Upper lobe of left lung (tissue), 4 donors: ENCODE data around the gene NEK1.

Experiments used
- EP300 ChIP-seq, 4 donors: sonication (generic); formaldehyde crosslinking; IDR thresholded peaks; one replicate each; pipeline ENCODE4 v1.5.1; 2017; ENCODE audit warnings: antibody characterized with exemption in 4 of 4, control low read depth in 2 of 4
- POLR2A ChIP-seq, 4 donors: fragments of 450-650 bp; IDR thresholded peaks; one replicate each; pipeline ENCODE4 v1.5.1; 2016 to 2017; ENCODE audit warnings: antibody characterized with exemption in 4 of 4, mild to moderate bottlenecking in 2 of 4
- POLR2AphosphoS5 ChIP-seq, 2 donors: sonication (generic); formaldehyde crosslinking; IDR thresholded peaks; one replicate each; pipeline ENCODE4 v1.5.1; 2017; ENCODE audit warnings: antibody characterized with exemption in 2 of 2
- TF ChIP-seq, protein P1 (sequence below), 6 experiments: fragments of 450-650 bp in 4 of 6; fragments of 200-600 bp in 2 of 6; sonication (generic) in 2 of 6; IDR thresholded peaks; one replicate each; pipeline ENCODE4 v1.5.1; 2016 to 2019; ENCODE audit warnings: antibody characterized with exemption in 6 of 6

- TF ChIP-seq, protein P1, sequence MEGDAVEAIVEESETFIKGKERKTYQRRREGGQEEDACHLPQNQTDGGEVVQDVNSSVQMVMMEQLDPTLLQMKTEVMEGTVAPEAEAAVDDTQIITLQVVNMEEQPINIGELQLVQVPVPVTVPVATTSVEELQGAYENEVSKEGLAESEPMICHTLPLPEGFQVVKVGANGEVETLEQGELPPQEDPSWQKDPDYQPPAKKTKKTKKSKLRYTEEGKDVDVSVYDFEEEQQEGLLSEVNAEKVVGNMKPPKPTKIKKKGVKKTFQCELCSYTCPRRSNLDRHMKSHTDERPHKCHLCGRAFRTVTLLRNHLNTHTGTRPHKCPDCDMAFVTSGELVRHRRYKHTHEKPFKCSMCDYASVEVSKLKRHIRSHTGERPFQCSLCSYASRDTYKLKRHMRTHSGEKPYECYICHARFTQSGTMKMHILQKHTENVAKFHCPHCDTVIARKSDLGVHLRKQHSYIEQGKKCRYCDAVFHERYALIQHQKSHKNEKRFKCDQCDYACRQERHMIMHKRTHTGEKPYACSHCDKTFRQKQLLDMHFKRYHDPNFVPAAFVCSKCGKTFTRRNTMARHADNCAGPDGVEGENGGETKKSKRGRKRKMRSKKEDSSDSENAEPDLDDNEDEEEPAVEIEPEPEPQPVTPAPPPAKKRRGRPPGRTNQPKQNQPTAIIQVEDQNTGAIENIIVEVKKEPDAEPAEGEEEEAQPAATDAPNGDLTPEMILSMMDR (IDR thresholded peaks at IDR 0.05): no peak
- TF ChIP-seq POLR2A (IDR thresholded peaks at IDR 0.05) (no peak), POLR2AphosphoS5 (IDR thresholded peaks at IDR 0.05) (no peak), EP300 (IDR thresholded peaks at IDR 0.05) (no peak)
Measured at GRCh38 chr4:169645627-169646026, 33.2 kb upstream of the NEK1 start.
